HL-60 (cell line): ENCODE results near the gene TNFRSF1B.
A peak's percentile ranks its signal among the peaks of the same experiment; 100 is the strongest.

Experiments used
- DNase-seq, 2 experiments: peaks; one replicate each; pipeline ENCODE4 v3.0.0-alpha.2; 2010 to 2020; ENCODE audit warnings: low read depth in 1 of 2, low spot score in 1 of 2
- H3K27ac ChIP-seq: fragments of 250-450 bp; sonication (Bioruptor Pico); replicated peaks from 2 replicates; pipeline ENCODE4 v1.5.1; 2020; ENCODE audit warnings: mild to moderate bottlenecking, moderate library complexity
- H3K27me3 ChIP-seq: fragments of 250-450 bp; sonication (Bioruptor Pico); 2 replicates; pipeline ENCODE4 v1.5.1; 2021; ENCODE audit warnings: mild to moderate bottlenecking, moderate library complexity; ENCODE audit not compliant: insufficient read depth, poor library complexity, severe bottlenecking
- H3K4me3 ChIP-seq: replicated peaks from 2 replicates; pipeline ENCODE4 v1.5.1; 2011; ENCODE audit warnings: mild to moderate bottlenecking, control low read depth, low read length; ENCODE audit not compliant: insufficient read depth
- CTCF ChIP-seq: IDR thresholded peaks from one replicate; pipeline ENCODE4 v1.5.1; 2011; ENCODE audit warnings: low read length, control low read depth, inconsistent platforms; ENCODE audit not compliant: insufficient read depth
- GABPA ChIP-seq: IDR thresholded peaks from 2 replicates; pipeline ENCODE4 v1.6.1; 2012; ENCODE audit warnings: low read depth
- POLR2AphosphoS5 ChIP-seq: IDR thresholded peaks from 2 replicates; pipeline ENCODE4 v1.6.1; 2012; ENCODE audit warnings: low read depth
- SPI1 ChIP-seq: IDR thresholded peaks from 2 replicates; pipeline ENCODE4 v1.6.1; 2012; ENCODE audit warnings: low read depth, mild to moderate bottlenecking, borderline replicate concordance
- TF ChIP-seq, protein P1 (sequence below): IDR thresholded peaks from 2 replicates; pipeline ENCODE4 v1.6.1; 2012; ENCODE audit warnings: low read depth; ENCODE audit not compliant: insufficient replicate concordance

The TNFRSF1B gene

GRCh38 chr1:12164210-12164609, 2.6 kb upstream of the TNFRSF1B start:
- Histone ChIP-seq H3K27me3 (no peaks in the 10 kb centered on the region), H3K4me3 (no peak overlapping the region), H3K27ac (no peak overlapping the region)
- no peak for DNase-seq
- TF ChIP-seq SPI1 (no peak; the same call in 1 of the 2 replicates), GABPA (no peak), POLR2AphosphoS5 (no peak), CTCF (no peak)
- TF ChIP-seq, protein P1, sequence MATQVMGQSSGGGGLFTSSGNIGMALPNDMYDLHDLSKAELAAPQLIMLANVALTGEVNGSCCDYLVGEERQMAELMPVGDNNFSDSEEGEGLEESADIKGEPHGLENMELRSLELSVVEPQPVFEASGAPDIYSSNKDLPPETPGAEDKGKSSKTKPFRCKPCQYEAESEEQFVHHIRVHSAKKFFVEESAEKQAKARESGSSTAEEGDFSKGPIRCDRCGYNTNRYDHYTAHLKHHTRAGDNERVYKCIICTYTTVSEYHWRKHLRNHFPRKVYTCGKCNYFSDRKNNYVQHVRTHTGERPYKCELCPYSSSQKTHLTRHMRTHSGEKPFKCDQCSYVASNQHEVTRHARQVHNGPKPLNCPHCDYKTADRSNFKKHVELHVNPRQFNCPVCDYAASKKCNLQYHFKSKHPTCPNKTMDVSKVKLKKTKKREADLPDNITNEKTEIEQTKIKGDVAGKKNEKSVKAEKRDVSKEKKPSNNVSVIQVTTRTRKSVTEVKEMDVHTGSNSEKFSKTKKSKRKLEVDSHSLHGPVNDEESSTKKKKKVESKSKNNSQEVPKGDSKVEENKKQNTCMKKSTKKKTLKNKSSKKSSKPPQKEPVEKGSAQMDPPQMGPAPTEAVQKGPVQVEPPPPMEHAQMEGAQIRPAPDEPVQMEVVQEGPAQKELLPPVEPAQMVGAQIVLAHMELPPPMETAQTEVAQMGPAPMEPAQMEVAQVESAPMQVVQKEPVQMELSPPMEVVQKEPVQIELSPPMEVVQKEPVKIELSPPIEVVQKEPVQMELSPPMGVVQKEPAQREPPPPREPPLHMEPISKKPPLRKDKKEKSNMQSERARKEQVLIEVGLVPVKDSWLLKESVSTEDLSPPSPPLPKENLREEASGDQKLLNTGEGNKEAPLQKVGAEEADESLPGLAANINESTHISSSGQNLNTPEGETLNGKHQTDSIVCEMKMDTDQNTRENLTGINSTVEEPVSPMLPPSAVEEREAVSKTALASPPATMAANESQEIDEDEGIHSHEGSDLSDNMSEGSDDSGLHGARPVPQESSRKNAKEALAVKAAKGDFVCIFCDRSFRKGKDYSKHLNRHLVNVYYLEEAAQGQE = no peak

- Histone ChIP-seq H3K4me3 (no peak overlapping the region), H3K27me3 (no peaks in the 10 kb centered on the region), H3K27ac (no peak overlapping the region)
- no peak for TF ChIP-seq CTCF
- no peak for TF ChIP-seq POLR2AphosphoS5
- TF ChIP-seq SPI1 = no peak
- TF ChIP-seq, protein P1 = no peak
- no peak for TF ChIP-seq GABPA
- no peak for DNase-seq
These were observed 1.4 kb upstream of the TNFRSF1B start for GRCh38 chr1:12165342-12165741.

DNA sequence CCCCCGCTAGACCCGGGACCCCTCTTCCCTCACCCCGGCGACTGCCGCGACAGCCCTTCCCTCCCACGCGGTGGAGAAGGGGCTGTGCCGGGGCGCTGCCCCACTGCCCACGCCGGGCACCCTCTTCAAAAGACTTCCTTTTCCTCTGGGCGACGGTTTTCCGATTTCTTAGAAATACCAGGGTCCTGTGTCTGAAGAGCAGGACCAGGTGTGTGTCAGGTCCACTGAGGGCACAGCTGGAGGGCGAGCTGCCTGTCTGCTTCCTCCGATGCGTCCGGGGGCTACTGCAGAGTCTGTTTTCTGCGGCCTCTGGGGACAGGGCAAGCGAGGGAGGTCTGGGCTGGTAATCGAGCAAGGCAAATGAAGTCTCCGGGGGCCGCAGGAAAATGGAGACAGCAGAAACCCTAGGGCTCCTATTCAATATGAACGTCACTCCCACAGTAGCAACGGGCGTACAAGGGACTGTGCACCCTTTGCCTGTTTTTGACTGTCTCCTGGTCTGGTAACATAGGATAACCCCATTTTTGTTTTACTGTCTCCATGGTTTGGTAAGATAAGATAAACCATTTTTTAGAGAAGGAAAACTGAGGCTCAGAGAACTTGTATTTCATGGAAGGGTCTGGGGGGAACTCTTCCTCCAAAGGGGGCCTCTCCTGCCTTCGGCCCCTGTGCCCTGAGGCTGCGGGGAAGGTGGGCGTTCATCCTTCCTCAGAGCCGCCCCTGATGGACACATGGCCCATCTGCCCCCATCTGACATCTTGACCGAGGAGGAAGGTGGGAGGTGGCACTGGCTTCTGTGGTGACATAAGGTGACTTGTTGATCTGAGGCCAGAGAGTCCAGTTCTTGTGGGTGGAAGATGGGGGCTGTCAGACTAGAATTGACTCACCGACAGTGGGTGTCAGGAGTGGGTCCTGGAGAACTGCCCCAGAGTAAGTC, 970 bp downstream of the TNFRSF1B start:
- peak overlapping the region; percentile 82 for H3K27ac ChIP-seq
- no peak for DNase-seq
- no peaks in the 10 kb centered on the region for H3K27me3 ChIP-seq
- TF ChIP-seq SPI1 (no peak), GABPA (no peak), POLR2AphosphoS5 (peak; percentile 2; the same call in 1 of the 2 replicates), CTCF (no peak)
- TF ChIP-seq, protein P1 = no peak
- peak overlapping the region; percentile 80 for H3K4me3 ChIP-seq
